GM18861 (cell line): Measurements from ENCODE around the gene SMAD4.
"Not testable (repeated sequence)": the region's sequence is repeated elsewhere in the genome, so short reads cannot be mapped to it uniquely, and the experiment has no call there.

ENCODE experiments used
- ATAC-seq: cut with Tn5 transposase; IDR thresholded peaks from one replicate; pipeline ENCODE4 v1.9.1; 2021; ENCODE audit not compliant: unreplicated experiment

The SMAD4 gene

GRCh38 chr18:51029694-51030536 is at the start of gene SMAD4:
Gene SMAD4 (plus strand): TSS chr18:51030213. CDS start chr18:51047047, 16,834 bp downstream.
- peak; percentile 57 for ATAC-seq

GRCh38 chr18:50981381-50981780 is 48.6 kb upstream of the SMAD4 start:
- no peak for ATAC-seq

GRCh38 chr18:50982086-50982801 is 47.8 kb upstream of the SMAD4 start:
- ATAC-seq = no peak

GRCh38 chr18:50982802-50983179 is 47.2 kb upstream of the SMAD4 start:
- no peak for ATAC-seq

- no peak for ATAC-seq
These were observed 43.5 kb upstream of the SMAD4 start for GRCh38 chr18:50986360-50987087.

GRCh38 chr18:50987261-50987660 is 42.8 kb upstream of the SMAD4 start:
- ATAC-seq = no peak

GRCh38 chr18:50989711-50990110 is 40.3 kb upstream of the SMAD4 start:
- no peak for ATAC-seq

- no peak for ATAC-seq
These were observed 37.7 kb upstream of the SMAD4 start for GRCh38 chr18:50992351-50992762.

- no peak for ATAC-seq
These were observed 36.0 kb upstream of the SMAD4 start for GRCh38 chr18:50994031-50994430.

- not testable (repeated sequence) for ATAC-seq
These were observed 26.8 kb upstream of the SMAD4 start for GRCh38 chr18:51003174-51003573.

- no peak for ATAC-seq
These were observed 23.8 kb upstream of the SMAD4 start for GRCh38 chr18:51006061-51006818.

- ATAC-seq = no peak
These were observed 22.8 kb upstream of the SMAD4 start for GRCh38 chr18:51006948-51007789.

- no peak for ATAC-seq
These were observed 22.2 kb upstream of the SMAD4 start for GRCh38 chr18:51007790-51008139.

GRCh38 chr18:51009072-51009471 is 20.9 kb upstream of the SMAD4 start:
- ATAC-seq = no peak

- ATAC-seq = no peak
These were observed 19.8 kb upstream of the SMAD4 start for GRCh38 chr18:51010218-51010617.

- ATAC-seq = no peak
These were observed 18.3 kb upstream of the SMAD4 start for GRCh38 chr18:51011709-51012108.

GRCh38 chr18:51012441-51012840 is 17.6 kb upstream of the SMAD4 start:
- ATAC-seq = no peak

GRCh38 chr18:51013259-51013658 is 16.8 kb upstream of the SMAD4 start:
- no peak for ATAC-seq

GRCh38 chr18:51017140-51017879 is 12.7 kb upstream of the SMAD4 start:
- no peak for ATAC-seq
